ENCODE data around the gene RHOG. TPM values are rescaled to one million over a fixed set of nuclear protein-coding genes. Genes with fewer than 3 reads are reported as not detected.

The RHOG gene
- total and polyA plus RNA-seq, 2 experiments from 2014 or later: 18.0 to 36.9 TPM

GRCh38 chr11:3807909-3808860, 32.6 kb downstream of the RHOG start, which contains the start of gene PGAP2:
TSS of gene PGAP2 (plus strand) at chr11:3808560. CDS start at chr11:3811260, 2,700 bp downstream.
- Histone ChIP-seq H4K20me1 (ENCODE audit: insufficient read depth, poor library complexity, severe bottlenecking) (no peaks in the 10 kb centered on the region), H3K9me3 (ENCODE audit: low read depth) (no peaks in the 10 kb centered on the region), H3K36me3 (replicated peaks; ENCODE audit: insufficient read depth, low read depth) (no peaks in the 10 kb centered on the region), H3K27ac (peak within 1 kb of the TSS; percentile 65), H3K27me3 (no peaks in the 10 kb centered on the region), H3K4me2 (peak within 1 kb of the TSS; percentile 91), H3K4me1 (ENCODE audit: insufficient read depth) (no peaks in the 10 kb centered on the region), H3K4me3 (peak within 1 kb of the TSS; percentile 71), H3K9me2 (replicated peaks; ENCODE audit: insufficient read depth) (no peaks in the 10 kb centered on the region), H3K79me2 (no peaks in the 10 kb centered on the region), H2AFZ (peak within 1 kb of the TSS; percentile 91)
- TF ChIP-seq EZH2 (IDR thresholded peaks at IDR 0.05; ENCODE audit: borderline replicate concordance): no peak
- TF ChIP-seq CTCF (IDR thresholded peaks at IDR 0.05; ENCODE audit: poor library complexity): peak; percentile 67
- no peak for TF ChIP-seq EZH2phosphoT487 (IDR thresholded peaks at IDR 0.05; ENCODE audit: low read depth, severe bottlenecking, unreplicated experiment)
- peak; percentile 85 for DNase-seq (ENCODE audit: low spot score)
- 5% methylated on average over 52 of the region's 55 CpGs for WGBS (ENCODE audit: low lambda C conversion rate, missing lambda C conversion rate)

GRCh38 chr11:3803726-3804495, 36.8 kb downstream of the RHOG start:
- Histone ChIP-seq H3K9me2 (replicated peaks; ENCODE audit: insufficient read depth) (no peaks in the 10 kb centered on the region), H3K4me1 (ENCODE audit: insufficient read depth) (no peaks in the 10 kb centered on the region), H4K20me1 (ENCODE audit: insufficient read depth, poor library complexity, severe bottlenecking) (no peaks in the 10 kb centered on the region), H3K36me3 (replicated peaks; ENCODE audit: insufficient read depth, low read depth) (no peaks in the 10 kb centered on the region), H3K9me3 (ENCODE audit: low read depth) (no peaks in the 10 kb centered on the region), H3K27ac (no peak overlapping the region), H3K79me2 (no peaks in the 10 kb centered on the region), H3K4me2 (no peak overlapping the region), H2AFZ (no peak overlapping the region), H3K4me3 (no peak overlapping the region), H3K27me3 (no peaks in the 10 kb centered on the region)
- TF ChIP-seq EZH2 (IDR thresholded peaks at IDR 0.05; ENCODE audit: borderline replicate concordance) (no peak), CTCF (IDR thresholded peaks at IDR 0.05; ENCODE audit: poor library complexity) (no peak), EZH2phosphoT487 (IDR thresholded peaks at IDR 0.05; ENCODE audit: low read depth, severe bottlenecking, unreplicated experiment) (no peak)
- DNase-seq (ENCODE audit: low spot score): no peak
- 83% methylated on average over 11 of the region's 11 CpGs for WGBS (ENCODE audit: low lambda C conversion rate, missing lambda C conversion rate)

- Histone ChIP-seq H3K9me3 (ENCODE audit: low read depth) (no peaks in the 10 kb centered on the region), H4K20me1 (ENCODE audit: insufficient read depth, poor library complexity, severe bottlenecking) (no peaks in the 10 kb centered on the region), H3K27ac (peak overlapping the region; percentile 87), H3K79me2 (no peaks in the 10 kb centered on the region), H3K4me2 (peak overlapping the region; percentile 42), H3K4me1 (ENCODE audit: insufficient read depth) (peaks cover 4% of the 10 kb centered on the region), H3K27me3 (no peaks in the 10 kb centered on the region), H3K36me3 (replicated peaks; ENCODE audit: insufficient read depth, low read depth) (no peaks in the 10 kb centered on the region), H3K9me2 (replicated peaks; ENCODE audit: insufficient read depth) (no peaks in the 10 kb centered on the region), H2AFZ (peak overlapping the region; percentile 39), H3K4me3 (no peak overlapping the region)
- TF ChIP-seq EZH2 (IDR thresholded peaks at IDR 0.05; ENCODE audit: borderline replicate concordance): no peak
- DNase-seq (ENCODE audit: low spot score): peak; percentile 29
- WGBS (ENCODE audit: low lambda C conversion rate, missing lambda C conversion rate): 69% methylated on average over 4 of the region's 4 CpGs
Measured at GRCh38 chr11:3802011-3802790, 38.6 kb downstream of the RHOG start.
